GM21526 (cell line): ENCODE measurements around the gene TK2.
A peak's percentile ranks its signal among the peaks of the same experiment; 100 is the strongest.
"Not testable (repeated sequence)": the region's sequence is repeated elsewhere in the genome, so short reads cannot be mapped to it uniquely, and the experiment has no call there.

Experiments
- ATAC-seq: cut with Tn5 transposase; IDR thresholded peaks from one replicate; pipeline ENCODE4 v1.9.1; 2021; ENCODE audit warnings: moderate library complexity; ENCODE audit not compliant: unreplicated experiment, low FRiP score

TK2 gene

DNA sequence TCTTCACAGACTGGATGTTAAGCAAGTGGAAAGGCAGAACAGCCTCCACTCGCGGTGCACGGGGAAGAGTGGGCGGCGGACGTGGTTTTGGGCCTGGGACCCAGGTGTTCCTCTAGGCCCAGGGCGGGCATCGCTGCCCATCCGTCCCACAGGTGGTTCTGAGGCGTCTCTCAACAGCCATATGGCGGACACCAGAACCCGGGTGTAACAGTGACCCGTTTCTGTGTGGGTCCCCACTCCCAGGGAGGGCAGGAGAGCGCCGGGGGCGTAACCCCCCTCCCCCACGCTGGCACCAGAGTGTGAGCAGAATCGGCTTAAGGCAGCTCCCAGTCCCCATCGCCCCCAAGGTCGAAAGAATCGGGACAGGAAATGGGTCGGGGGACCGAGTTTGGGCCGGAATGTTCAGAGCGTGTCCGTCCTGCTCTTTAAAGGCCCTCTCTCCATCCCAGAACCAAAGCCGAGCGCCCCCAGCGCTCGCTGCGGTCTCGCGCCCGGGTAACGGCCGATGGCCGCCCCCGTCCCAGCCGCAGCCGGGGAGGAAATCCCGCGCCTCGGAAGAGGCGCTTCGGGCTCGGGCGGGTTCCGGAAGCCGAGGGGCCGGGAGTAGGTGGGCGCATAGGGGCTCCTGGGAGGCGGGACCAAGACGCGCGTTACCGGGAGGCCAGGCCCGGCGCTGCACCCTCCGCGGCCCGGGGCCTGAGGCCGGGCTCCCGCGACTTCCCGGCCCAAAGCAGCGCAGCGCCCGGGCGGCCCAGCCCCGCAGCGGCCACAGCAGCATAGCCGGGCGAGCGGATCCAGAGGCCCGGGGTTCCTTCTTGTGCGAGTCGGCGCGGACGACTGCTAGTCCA lies at the start of gene TK2:
Gene TK2, minus strand, starts transcription at position 839 of the 848 bp plus-strand sequence. Its CDS starts 61 bp downstream, at position 778.
- ATAC-seq, result no peak

DNA sequence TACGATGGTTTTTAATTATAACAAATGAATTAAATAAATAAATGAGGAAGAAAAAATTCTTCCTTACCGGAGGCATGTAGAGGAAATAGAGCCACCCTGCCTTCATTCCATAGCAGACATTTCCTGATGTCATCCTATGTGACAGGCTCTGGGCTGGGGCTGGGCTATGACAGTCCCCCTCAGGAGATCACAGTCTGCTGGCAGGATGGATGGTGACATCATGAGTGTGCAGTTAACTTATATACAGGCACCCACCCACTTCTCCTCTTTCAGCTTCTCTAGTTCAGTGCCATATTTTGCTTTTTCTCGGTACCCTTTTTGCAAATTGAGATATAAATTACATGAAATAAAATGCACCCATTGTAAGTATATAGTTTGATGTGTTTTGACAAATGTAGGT lies 48.2 kb upstream of the TK2 start:
- ATAC-seq, result no peak

DNA sequence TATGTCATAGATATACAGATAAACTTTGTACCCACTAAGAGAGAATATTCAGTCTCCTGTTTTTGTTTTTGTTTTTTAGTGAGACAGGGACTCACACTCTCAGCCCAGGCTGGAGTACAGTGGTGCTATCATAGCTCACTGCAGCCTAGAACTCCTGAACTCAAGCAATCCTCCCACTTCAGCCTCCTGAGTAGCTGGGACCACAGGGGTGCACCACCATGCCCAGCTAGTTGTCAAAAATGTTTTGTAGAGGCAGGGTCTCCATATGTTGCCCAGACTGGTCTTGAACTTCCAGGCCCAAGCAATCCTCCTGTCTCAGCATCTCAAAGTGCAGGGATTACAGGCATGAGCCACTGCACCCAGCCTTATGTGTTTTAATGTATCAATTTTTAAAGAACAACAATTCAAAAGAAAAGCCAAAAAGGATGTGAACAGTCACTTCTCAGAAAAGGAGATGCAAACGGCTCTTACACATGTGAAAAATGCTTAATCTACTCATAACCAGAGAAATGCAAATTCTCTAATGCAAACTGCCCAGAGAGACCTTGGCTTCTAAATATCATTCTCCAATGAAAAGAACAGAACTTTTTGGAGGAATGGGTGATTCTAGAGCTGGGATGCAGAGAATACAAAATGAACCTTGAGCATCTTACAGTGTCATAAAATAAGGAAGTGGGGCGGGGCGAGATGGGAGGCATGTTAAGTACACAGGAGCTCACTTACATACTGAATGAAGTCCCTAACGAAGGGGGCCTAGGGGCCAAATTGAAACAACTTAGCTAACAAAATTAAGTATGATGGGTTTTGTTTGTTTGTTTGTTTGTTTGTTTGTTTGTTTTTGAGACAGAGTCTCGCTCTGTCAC lies 47.3 kb upstream of the TK2 start:
- no peak for ATAC-seq

DNA sequence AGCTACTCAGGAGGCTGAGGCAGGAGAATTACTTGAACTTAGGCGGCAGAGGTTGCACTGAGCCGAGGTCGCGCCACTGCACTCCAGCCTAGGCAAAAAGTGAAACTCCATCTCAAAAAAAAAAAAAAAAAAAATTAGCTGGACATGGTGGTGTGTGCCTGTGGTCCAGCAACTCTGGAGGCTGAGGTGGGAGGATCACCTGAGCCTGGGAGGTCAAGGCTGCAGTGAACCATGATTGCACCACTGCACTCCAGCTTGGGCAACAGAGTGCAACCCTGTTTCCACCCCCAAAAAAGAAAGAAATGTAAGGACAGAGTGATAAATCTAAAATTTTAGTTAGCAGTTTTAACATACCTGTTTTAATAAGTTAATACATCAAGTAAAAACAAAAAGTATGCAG lies 46.6 kb upstream of the TK2 start:
- ATAC-seq, result not testable (repeated sequence)

DNA sequence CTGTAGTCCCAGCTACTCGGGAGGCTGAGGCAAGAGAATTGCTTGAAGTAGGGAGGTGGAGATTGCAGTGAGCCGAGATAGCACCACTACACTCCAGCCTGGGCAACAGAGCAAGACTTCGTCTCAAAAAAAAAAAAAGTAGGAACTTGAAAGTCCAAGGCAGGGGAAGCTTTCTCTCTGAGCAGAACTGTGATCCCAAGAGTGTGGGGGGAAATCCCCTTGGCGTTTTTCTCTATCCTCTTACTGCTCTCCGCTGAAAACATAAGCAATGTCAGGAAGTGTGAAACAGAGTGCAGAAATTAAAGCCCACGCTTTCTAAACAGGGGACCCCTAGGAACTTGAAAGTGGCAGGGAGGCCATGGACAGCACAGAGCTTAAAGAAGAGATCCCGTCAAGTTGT lies 44.8 kb upstream of the TK2 start:
- ATAC-seq, result no peak

DNA sequence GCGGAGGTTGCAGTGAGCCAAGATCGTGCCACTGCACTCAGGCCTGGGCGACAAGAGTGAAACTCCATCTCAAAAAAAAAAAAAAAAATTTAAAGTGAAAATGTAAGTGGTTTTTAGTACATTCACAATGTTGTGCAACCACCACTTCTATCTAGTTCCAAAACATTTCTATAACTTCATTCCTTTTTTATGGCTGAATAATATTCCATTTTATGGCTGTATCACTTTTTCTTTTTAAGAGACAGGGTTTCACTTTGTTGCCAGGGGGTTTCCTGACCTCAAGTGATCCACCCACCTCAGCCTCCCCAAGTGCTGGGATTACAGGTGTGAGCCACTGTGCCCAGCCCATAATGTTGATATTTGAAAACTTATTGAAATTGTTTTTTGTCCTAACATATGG lies 42.9 kb upstream of the TK2 start:
- no peak for ATAC-seq

DNA sequence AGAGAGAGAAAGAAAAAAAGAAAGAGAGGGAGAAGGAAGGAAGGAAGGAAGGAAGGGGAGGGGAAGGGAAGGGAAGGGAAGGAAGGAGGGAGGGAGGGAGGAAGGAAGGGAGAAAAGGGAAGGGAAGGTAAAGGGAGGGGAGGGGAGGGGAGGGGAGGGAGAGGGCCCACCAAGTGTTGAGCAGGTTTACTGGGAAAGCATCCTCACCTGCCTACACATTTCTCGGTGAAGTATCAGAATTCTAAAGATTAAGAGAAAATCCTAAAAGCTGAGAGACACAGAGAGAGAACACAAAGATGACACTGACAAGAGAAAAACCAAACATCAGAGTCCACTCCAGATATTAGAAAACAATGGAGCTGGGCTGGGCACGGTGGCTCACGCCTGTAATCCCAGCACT lies 42.3 kb upstream of the TK2 start:
- ATAC-seq, result no peak

DNA sequence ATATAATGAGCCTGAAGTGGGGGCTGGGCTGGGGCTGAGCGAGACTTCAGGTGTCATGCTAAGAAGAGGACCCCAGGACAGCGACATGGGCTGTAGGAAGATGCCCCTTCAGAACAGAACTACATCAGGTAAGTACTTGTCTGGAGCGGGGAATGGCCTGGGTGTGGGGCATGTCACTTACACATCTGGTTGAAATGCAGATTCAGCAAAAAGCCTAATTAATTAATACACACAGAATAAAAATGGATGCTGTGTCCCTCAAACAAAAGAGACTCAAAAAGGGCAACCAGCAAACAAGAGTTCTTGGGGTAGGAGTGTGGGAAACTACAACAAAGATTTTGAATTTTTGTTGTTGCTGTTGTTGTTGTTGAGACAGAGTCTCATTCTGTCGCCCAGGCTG lies 41.1 kb upstream of the TK2 start:
- no peak for ATAC-seq

DNA sequence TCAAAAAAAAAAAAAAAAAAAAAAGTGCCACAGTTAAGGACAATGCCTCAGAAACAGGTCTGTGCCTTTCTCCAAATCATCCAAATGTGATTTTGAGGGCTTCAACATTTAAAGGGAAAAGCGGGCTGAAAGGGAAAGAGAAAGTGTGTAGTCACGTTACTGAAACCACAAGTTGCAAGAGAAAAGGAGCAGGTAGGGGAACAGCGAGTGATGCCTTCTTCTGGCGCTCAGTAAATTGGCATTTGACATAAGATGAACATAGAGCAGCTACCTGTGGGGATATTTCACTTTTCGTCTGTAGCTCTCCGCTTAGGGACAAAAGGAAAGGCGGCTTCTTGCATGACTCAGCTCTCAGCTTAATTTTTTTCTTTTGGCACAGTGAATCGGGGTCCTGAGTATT lies 40.4 kb upstream of the TK2 start:
- ATAC-seq, result no peak

DNA sequence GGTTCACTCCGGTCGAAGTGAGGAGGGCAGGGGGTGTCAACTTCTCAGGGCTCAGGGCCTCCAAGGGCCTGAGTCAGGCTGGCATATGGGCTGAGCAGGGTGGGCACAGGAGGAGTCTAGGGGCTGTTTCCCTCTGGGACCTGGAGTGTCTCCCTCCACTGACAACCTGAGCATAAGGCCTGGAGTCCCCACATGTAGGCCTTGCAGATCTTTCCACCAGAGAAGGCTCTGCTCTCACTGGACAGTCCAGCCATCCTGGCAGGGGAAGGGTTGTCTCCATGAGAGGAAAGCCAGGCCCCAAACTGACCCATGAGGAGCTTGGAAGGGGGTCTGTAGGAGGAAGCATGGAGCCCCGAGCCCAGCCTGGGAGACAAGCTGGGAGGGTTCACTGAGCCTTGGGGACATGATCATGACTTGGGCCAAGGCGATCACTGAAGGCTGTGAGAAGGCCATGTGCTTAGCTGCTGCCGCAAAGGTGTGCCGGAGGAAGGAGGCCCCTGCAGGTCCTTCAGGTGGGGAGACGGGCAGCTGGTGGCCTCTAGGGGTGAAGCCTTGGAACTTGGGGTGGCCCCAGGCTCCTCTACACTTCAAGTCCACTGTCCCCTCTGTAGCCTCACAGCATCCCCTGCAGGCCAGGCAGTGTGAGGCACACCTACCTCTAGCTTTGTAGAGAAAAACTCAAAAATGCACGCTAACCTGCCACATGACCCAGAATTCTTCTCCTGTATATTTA lies 39.2 kb upstream of the TK2 start:
- ATAC-seq, result peak; percentile 54

DNA sequence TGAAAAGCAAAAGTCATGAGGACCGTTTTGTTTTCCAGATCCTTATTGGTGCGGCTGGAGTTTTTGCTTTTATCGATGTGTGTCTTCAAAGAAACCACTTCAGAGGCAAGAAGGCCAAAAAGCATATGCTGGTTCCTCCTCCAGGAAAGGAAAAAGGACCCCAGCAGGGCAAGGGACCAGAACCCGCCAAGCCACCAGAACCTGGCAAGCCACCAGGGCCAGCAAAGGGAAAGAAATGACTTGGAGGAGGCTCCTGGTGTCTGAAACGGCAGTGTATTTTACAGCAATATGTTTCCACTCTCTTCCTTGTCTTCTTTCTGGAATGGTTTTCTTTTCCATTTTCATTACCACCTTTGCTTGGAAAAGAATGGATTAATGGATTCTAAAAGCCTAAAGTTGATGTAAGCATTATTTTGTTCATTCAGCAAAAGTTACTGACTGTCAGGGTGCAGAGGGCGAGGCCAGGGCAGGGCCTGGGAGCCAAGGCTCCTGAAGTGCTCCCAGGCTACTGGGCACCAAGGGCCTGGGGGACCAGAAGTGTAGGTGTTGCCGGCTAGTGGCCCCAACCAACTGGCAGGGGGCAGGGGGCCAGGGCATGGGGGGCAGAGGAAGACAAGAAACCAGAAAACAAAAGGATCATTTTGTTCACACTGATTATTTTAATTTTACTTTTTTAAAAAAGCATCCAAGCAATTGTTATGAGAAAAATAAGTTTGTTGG lies 38.1 kb upstream of the TK2 start:
- ATAC-seq, result no peak

DNA sequence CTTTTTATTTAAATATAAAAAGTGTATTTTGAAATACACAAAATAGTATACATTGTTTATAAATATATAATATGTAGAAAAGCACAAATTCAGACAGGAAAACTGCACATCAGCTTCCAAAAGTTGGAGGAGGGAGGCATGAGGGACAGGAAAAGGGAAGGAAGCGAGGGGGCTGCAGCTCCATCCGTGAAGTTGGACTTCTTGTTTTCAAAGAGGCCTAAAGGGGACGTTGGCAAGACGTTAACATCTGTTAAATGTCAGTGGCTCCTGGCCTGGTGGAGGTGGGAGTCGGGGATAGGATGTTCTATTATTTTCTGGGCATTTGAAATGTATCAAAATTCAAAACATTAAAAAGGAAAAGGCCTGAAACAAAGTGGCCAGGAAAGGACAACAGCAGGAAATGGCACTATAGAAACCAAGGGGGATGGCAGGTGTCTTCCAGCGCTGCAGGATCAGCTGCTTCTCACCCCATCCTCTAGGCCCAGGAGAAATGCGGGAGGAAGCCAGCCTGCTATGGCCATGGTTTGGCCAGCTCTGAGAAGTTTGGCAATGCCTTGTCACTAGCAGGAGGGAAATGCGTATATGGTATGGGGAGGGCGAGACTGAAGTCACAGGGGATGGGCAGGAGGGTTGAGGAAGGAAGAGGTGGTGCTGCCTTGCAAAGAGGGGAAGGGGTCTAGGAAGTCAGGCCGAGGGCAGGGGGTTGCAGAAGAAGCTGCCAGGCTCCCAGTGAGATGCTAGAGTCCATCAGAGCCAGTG lies 35.7 kb upstream of the TK2 start:
- no peak for ATAC-seq

DNA sequence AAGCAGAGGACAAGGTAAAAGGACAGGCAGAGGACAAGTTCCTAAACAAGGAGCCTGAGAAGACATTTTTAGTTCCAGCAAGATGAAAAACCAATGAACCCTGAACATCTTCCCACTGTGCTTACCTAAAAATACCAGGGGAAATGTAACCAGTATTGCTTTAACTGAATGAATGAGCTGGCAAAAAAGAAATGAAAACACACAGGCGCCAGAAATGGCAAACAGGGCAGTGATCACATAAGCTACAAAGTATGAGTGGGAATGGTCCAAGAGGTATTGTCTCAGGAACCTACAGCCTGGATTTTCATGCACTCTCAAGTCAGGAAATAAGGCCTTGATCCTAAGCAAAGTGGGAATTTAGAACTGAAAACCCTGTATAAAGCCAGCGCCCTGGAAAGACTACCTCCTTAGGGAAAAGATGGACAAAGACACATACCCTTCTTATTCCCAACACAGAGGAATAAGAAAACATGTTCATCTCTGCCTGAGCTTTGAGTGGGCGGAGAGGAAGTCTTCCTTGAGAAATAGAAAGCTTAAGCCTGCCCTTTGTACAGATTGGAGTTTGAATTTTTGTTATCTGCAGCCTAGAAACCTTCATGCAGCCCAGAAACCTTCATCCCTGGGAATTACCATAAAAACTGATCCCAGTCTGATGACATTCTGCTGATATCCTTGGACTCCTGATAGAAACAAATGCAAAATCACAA lies 31.5 kb upstream of the TK2 start:
- ATAC-seq, result no peak

DNA sequence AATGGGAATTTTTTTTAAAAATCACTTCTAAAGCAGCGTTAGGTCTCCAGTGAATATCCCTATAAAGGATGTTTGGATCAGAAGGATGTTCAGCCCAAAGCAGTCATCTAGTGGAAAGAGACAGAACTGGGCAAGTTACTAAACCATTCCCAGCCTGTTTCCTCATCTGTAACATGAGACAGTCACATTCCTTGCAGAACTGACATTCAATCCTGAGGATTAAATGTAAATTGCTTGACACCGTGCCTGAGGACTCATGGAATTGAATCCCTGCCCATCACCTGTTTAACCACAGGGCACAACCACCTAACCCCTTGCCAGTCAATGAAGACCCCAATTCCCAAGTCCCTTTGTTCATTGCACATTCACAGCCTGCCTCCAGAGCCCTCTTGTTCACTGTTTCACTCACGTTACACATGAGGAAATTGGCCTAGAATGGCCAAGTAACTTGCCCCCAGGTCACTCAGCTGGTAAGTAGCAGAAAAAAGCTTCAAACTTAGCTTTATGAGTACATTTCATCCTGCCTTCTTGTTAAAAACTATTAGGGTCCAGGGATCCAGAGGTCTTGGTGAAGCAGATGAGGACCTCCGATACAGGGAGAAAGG lies 30.8 kb upstream of the TK2 start:
- ATAC-seq, result no peak

DNA sequence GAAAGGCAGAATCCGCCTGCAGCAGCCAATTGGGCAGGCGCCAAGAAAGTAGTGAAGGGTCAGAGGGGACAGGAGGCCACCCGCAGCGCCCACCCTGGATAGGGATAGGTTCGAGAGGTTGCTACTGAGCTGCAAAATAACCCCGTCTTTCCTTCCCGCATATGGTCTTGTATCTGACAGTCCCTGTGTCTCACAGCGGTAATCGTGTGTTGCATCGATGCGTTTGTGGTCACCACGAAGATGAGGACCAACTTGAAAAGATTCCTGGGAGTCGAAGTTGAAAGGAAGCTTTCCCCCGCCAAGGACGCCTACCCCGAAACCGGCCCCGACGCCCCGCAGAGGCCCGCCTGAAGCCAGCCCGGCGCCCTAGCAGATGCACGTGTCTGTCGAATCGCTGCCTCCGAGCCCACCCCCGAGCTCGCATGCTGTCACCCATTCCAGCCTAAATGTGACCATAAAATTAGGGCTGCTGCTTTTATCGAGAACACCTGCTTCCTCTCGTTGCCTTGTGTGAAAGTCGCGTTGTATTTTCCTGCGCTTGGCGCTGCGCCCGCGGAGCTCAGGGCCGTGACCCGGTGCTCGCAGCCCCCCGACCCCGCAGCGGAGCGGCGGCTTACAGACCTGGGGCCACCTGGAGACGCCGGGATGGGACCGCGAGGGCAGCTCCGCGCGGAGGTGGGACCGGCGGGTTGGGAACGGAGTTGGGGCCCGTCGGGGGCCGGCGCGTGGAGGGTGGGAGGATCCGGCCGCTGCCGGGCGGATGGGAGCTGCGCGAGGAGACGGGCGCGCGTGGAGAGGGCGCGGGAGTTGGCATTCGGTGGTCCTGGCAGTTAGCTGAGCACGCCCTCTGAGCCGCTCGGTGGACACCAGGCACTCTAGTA lies 29.0 kb upstream of the TK2 start, which contains the start of gene CMTM2:
Gene CMTM2, plus strand, starts transcription at position 813 of the 881 bp plus-strand sequence. CDS start 145 bp downstream, outside the sequence.
- no peak for ATAC-seq

DNA sequence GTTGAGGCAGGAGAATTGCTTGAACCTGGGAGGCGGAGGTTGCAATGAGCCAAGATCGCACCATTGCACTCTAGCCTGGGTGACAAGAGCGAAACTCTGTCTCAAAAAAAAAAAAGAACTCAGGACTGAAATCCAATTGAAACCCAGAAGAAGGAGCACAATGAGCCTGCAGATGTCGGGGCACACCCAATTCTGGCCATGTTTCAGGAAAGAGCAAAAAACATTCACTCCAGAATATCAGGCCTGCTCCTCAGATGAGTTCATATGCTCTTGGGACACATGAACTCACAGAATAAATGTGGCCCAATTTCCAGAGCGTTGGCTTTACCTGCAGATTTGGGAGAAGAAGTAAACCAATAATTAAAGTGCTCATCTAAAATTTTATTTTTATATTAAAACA lies 26.4 kb upstream of the TK2 start:
- ATAC-seq, result no peak

DNA sequence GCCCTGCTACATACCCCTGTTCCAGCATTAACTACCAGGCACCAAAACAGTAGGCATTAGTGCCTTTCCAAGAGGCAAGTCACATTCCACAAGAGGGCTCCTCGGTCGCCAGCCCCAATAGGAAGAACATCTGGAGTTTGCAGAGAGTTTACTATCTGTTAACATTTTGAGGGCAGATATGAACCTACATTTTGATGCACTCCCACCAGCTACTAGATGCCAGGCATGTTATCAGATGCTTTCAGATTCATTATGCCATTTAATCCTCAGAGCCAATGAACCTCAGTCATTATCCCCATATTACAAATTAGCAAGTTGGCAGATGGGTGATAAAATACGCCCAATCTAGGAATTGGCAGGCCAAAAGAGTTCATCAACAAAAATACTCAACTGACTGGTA lies 25.1 kb upstream of the TK2 start:
- no peak for ATAC-seq

DNA sequence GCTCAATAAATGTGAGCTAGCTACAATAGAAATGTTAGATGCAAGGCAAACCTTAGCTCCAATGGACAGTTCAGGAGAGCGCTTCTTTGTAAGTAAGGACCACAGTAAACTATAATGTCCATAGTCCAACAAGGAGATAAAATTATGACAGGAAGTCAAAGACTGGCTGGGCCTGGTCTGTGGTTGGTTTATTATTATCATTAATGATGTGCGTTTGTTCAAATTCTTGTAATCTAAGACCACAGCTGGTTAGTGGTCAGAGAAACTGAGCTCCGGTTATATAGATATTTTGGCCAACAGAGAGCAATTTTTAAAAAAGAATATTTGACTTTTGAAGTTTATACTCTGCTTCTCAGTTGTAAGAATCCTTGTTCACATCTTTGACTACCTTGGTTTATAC lies 24.6 kb upstream of the TK2 start:
- ATAC-seq, result no peak
